GM19397 (cell line): ENCODE data around the gene CNST.
"Not testable (repeated sequence)": the region's sequence is repeated elsewhere in the genome, so short reads cannot be mapped to it uniquely, and the experiment has no call there.

Experiments
- ATAC-seq: cut with Tn5 transposase; IDR thresholded peaks from one replicate; pipeline ENCODE4 v1.9.1; 2021; ENCODE audit warnings: mild to moderate bottlenecking, moderate library complexity; ENCODE audit not compliant: unreplicated experiment

The CNST gene

GRCh38 chr1:246698466-246699094, 132.3 kb downstream of the CNST start:
- no peak for ATAC-seq

- peak; percentile 89 for ATAC-seq
Observed at GRCh38 chr1:246699095-246699735, 133.0 kb downstream of the CNST start.

- no peak for ATAC-seq
Observed at GRCh38 chr1:246703581-246703980, 137.3 kb downstream of the CNST start.

GRCh38 chr1:246705368-246705767, 139.1 kb downstream of the CNST start:
- ATAC-seq = no peak

- no peak for ATAC-seq
Observed at GRCh38 chr1:246708166-246708565, 141.9 kb downstream of the CNST start.

- no peak for ATAC-seq
Observed at GRCh38 chr1:246709196-246709595, 142.9 kb downstream of the CNST start.

- no peak for ATAC-seq
Observed at GRCh38 chr1:246709835-246710234, 143.6 kb downstream of the CNST start.

GRCh38 chr1:246711548-246712003, 145.3 kb downstream of the CNST start:
- ATAC-seq = no peak

- ATAC-seq = not testable (repeated sequence)
Observed at GRCh38 chr1:246712428-246712827, 146.2 kb downstream of the CNST start.
